K562 (cell line): ENCODE data around the gene CDYL. TPM values are rescaled to one million over a fixed set of nuclear protein-coding genes. Genes with fewer than 3 reads are reported as not detected.

Experiments
- ARID1B ChIP-seq: fragments of 450-650 bp; IDR thresholded peaks from 2 replicates; pipeline ENCODE4 v1.6.1; 2016; ENCODE audit warnings: antibody characterized with exemption, mild to moderate bottlenecking, inconsistent platforms
- ATF6 ChIP-seq: sonication (generic); formaldehyde crosslinking; IDR thresholded peaks from 2 replicates; pipeline ENCODE4 v1.4.0; 2020; ENCODE audit warnings: mild to moderate bottlenecking, missing genetic modification reagents
- BHLHE40 ChIP-seq: IDR thresholded peaks from 2 replicates; pipeline ENCODE4 v1.6.1; 2011; ENCODE audit warnings: low read length, improper control_type of control experiment
- CHCHD3 ChIP-seq: fragments of 250-450 bp; sonication (Bioruptor Pico); IDR thresholded peaks from 2 replicates; pipeline ENCODE4 v2.1.2; 2022; ENCODE audit warnings: mild to moderate bottlenecking
- CHD1 ChIP-seq: fragments of 200-600 bp; sonication (generic); IDR thresholded peaks from one replicate; pipeline ENCODE4 v1.6.1; 2012; ENCODE audit warnings: mild to moderate bottlenecking, moderate library complexity, low read length, inconsistent platforms
- CXXC5 ChIP-seq: fragments of 250-450 bp; sonication (Bioruptor Pico); IDR thresholded peaks from 2 replicates; pipeline ENCODE4 v1.8.0; 2022; ENCODE audit warnings: inconsistent platforms, mild to moderate bottlenecking, moderate library complexity
- E2F1 ChIP-seq: sonication (generic); formaldehyde crosslinking; IDR thresholded peaks from 2 replicates; pipeline ENCODE4 v1.8.1; 2023; ENCODE audit warnings: mild to moderate bottlenecking, missing genetic modification reagents, moderate library complexity
- ESRRA ChIP-seq: fragments of 450-650 bp; IDR thresholded peaks from 2 replicates; pipeline ENCODE4 v1.6.1; 2014; ENCODE audit warnings: low read depth, mild to moderate bottlenecking, moderate library complexity, borderline replicate concordance
- EWSR1 ChIP-seq: fragments of 450-650 bp; IDR thresholded peaks from 2 replicates; pipeline ENCODE4 v1.6.1; 2018; ENCODE audit warnings: borderline replicate concordance, mild to moderate bottlenecking, low read depth, moderate library complexity; ENCODE audit not compliant: partially characterized antibody
- JUNB ChIP-seq: fragments of 450-650 bp; formaldehyde crosslinking; conservative IDR thresholded peaks from 2 replicates; pipeline ENCODE4 v1.4.0; 2020; ENCODE audit warnings: mild to moderate bottlenecking
- KDM1A ChIP-seq, 2 experiments: fragments of 450-650 bp; IDR thresholded peaks; 2 replicates each; pipeline ENCODE4 v1.6.1; 2016; ENCODE audit warnings: mild to moderate bottlenecking in 2 of 2
- MAFK ChIP-seq: IDR thresholded peaks from 2 replicates; pipeline ENCODE4 v1.6.1; 2011; ENCODE audit warnings: low read length, improper control_type of control experiment
- MAZ ChIP-seq, 2 experiments: fragments of 450-650 bp in 1 of 2; sonication (generic) in 1 of 2; formaldehyde crosslinking; IDR thresholded peaks in 1 of 2; conservative IDR thresholded peaks in 1 of 2; 2 replicates each; pipeline versions ENCODE4 v1.4.0 to v1.5.0; 2020; ENCODE audit warnings: mild to moderate bottlenecking in 1 of 2, missing genetic modification reagents in 1 of 2
- MXI1 ChIP-seq: IDR thresholded peaks from 2 replicates; pipeline ENCODE4 v1.6.1; 2011; ENCODE audit warnings: low read depth, mild to moderate bottlenecking, improper control_type of control experiment, low read length
- NFIC ChIP-seq: fragments of 450-650 bp; IDR thresholded peaks from 2 replicates; pipeline ENCODE4 v1.6.1; 2017; ENCODE audit warnings: mild to moderate bottlenecking, inconsistent platforms
- NFXL1 ChIP-seq: fragments of 450-650 bp; formaldehyde crosslinking; IDR thresholded peaks from 2 replicates; pipeline ENCODE4 v1.4.0; 2021; ENCODE audit warnings: mild to moderate bottlenecking
- POLR2A ChIP-seq: fragments of 450-650 bp; conservative IDR thresholded peaks from 2 replicates; pipeline ENCODE4 v1.6.1; 2016
- SAP30 ChIP-seq: fragments of 200-600 bp; sonication (generic); IDR thresholded peaks from 2 replicates; pipeline ENCODE4 v1.6.1; 2012; ENCODE audit warnings: borderline replicate concordance, low read depth, mild to moderate bottlenecking, moderate library complexity, low read length, control low read depth, inconsistent platforms; ENCODE audit not compliant: insufficient read depth, poor library complexity, severe bottlenecking
- SIRT6 ChIP-seq: IDR thresholded peaks from one replicate; pipeline ENCODE4 v1.6.1; 2012; ENCODE audit warnings: low read depth, mild to moderate bottlenecking, control low read depth, inconsistent platforms, low read length, moderate library complexity
- VEZF1 ChIP-seq: fragments of 200-800 bp; sonication (Bioruptor generic); IDR thresholded peaks from 2 replicates; pipeline ENCODE4 v1.6.1; 2017; ENCODE audit warnings: missing genetic modification characterization, missing compliant biosample characterization
- XRCC4 ChIP-seq: IDR thresholded peaks from one replicate; pipeline ENCODE4 v1.6.1; 2011; ENCODE audit not compliant: insufficient read depth, insufficient read length; ENCODE audit errors: extremely low read depth
- ZBTB34 ChIP-seq: fragments of 250-450 bp; sonication (Bioruptor Pico); IDR thresholded peaks from 2 replicates; pipeline ENCODE4 v1.8.0; 2021; ENCODE audit warnings: mild to moderate bottlenecking, moderate library complexity
- ZFP1 ChIP-seq: fragments of 450-650 bp; formaldehyde crosslinking; IDR thresholded peaks from 2 replicates; pipeline ENCODE4 v1.4.0; 2020; ENCODE audit warnings: mild to moderate bottlenecking, mixed read lengths
- ZKSCAN8 ChIP-seq: fragments of 200-800 bp; sonication (Bioruptor generic); IDR thresholded peaks from 2 replicates; pipeline ENCODE4 v1.6.1; 2016; ENCODE audit warnings: missing genetic modification characterization, missing compliant biosample characterization
- ZNF408 ChIP-seq: fragments of 250-450 bp; sonication (Bioruptor Pico); IDR thresholded peaks from 2 replicates; pipeline ENCODE4 v1.4.0; 2020; ENCODE audit warnings: low read depth, mild to moderate bottlenecking, moderate library complexity
- polyA plus RNA-seq, 8 experiments: library from polyadenylated mRNA; depleted of rRNA in 4 of 8; stranded (reverse) in 5 of 8; unstranded in 3 of 8; fragments of >200 nt; fragmentation: Nextera tagmentation in 2 of 8; fragmentation: Illumina TruSeq in 1 of 8; extraction: Ambion mirVana in 2 of 8; extraction: Trizol in 1 of 8; gene quantifications; 2 replicates each; pipeline versions ENCODE4 v1.2.1 to v1.2.3, GENCODE V29; 2011 to 2014; ENCODE audit warnings: inconsistent platforms in 1 of 8, missing spikeins in 1 of 8
- total RNA-seq, 7 experiments: library from RNA; depleted of rRNA in 6 of 7; stranded (reverse); fragments of >200 nt in 6 of 7; fragmentation: Illumina TruSeq in 2 of 7; extraction: Trizol in 2 of 7; gene quantifications; 2 replicates each; pipeline versions ENCODE4 v1.2.1 to v1.2.3, GENCODE V29; 2011 to 2021; ENCODE audit warnings: low replicate concordance in 1 of 7

CDYL gene
- total and polyA plus RNA-seq, 9 of the 15 experiments (the other 6 are each of a cell fraction or from before 2014, with no cell fraction given): 8.1 to 45.8 (median 40.8) TPM

GRCh38 chr6:4780360-4780812 lies 4.2 kb downstream of the CDYL start (continued):
- TF ChIP-seq ATF6 (CRISPR knock-in tag) (no peak), MXI1 (no peak), SIRT6 (no peak), NFXL1 (CRISPR knock-in tag) (no peak), ZKSCAN8 (CRISPR knock-in tag) (no peak), VEZF1 (peak; percentile 77), EWSR1 (no peak), XRCC4 (no peak), ZFP1 (CRISPR knock-in tag) (no peak), MAFK (no peak), NFIC (no peak), ZNF408 (CRISPR knock-in tag) (no peak), ESRRA (no peak), CXXC5 (no peak), SAP30 (no peak), BHLHE40 (no peak), POLR2A (no peak), ARID1B (peak; percentile 64), JUNB (CRISPR knock-in tag) (no peak), MAZ (CRISPR knock-in tag; conservative IDR thresholded peaks at IDR 0.05 in 1 of 2, IDR thresholded peaks at IDR 0.05 in 1 of 2) (0 out of 4 replicates have a peak, but pooled peaks of 1 of the 2 experiments have one; percentile 31), CHD1 (no peak), CHCHD3 (no peak), ZBTB34 (CRISPR knock-in tag) (no peak), KDM1A (IDR thresholded peaks at IDR 0.05) (0 out of 4 replicates have a peak, but pooled peaks of 1 of the 2 experiments have one; percentile 7), E2F1 (CRISPR knock-in tag) (no peak)
